PC-3 (cell line): ENCODE data around the gene AUTS2.

Experiments
- EZH2 ChIP-seq: fragments of 300-600 bp; sonication (generic); IDR thresholded peaks from one replicate; pipeline ENCODE4 v1.6.1; 2017; ENCODE audit warnings: antibody characterized with exemption, mild to moderate bottlenecking, low read length; ENCODE audit not compliant: unreplicated experiment
- EZH2phosphoT487 ChIP-seq: fragments of 300-600 bp; sonication (generic); IDR thresholded peaks from 2 replicates; pipeline ENCODE4 v1.6.1; 2018; ENCODE audit warnings: mild to moderate bottlenecking, antibody characterized with exemption, low read length, borderline replicate concordance
- TF ChIP-seq, protein P1 (sequence below): fragments of 300-600 bp; sonication (generic); conservative IDR thresholded peaks from 2 replicates; pipeline ENCODE4 v1.5.1; 2017; ENCODE audit warnings: antibody characterized with exemption, low read depth, mild to moderate bottlenecking, low read length

DNA sequence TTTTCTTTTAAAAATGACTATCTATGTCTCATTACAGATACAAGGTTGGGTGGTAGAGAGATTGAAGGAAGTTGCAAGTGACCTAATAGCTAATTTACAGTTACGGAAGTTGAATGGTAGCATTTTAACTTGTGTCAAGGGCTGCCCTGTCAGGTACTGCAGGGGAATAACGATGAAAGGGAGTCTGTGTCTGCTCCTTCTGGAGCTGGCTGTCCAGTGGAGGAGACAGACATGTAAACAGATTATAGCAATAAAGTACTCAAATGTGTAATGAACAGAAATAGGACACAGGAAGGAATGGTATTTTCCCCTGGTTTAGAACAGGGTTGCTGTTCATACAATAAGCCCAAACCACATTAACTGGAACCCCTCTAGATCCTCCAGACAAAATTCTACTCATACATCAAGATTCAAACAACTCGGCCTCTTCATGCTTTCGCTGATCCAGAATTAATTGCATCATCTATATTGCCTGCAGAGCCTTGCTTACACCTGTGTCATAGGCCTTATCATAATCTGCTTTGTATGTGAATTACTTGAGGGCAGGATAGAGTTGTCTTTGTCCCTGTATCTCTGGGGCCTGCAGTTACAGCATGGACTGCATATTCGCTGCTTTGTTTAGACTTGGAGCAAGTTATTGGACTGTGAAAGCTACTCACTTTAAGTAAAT is 42.8 kb downstream of the AUTS2 start:
- TF ChIP-seq, protein P1, sequence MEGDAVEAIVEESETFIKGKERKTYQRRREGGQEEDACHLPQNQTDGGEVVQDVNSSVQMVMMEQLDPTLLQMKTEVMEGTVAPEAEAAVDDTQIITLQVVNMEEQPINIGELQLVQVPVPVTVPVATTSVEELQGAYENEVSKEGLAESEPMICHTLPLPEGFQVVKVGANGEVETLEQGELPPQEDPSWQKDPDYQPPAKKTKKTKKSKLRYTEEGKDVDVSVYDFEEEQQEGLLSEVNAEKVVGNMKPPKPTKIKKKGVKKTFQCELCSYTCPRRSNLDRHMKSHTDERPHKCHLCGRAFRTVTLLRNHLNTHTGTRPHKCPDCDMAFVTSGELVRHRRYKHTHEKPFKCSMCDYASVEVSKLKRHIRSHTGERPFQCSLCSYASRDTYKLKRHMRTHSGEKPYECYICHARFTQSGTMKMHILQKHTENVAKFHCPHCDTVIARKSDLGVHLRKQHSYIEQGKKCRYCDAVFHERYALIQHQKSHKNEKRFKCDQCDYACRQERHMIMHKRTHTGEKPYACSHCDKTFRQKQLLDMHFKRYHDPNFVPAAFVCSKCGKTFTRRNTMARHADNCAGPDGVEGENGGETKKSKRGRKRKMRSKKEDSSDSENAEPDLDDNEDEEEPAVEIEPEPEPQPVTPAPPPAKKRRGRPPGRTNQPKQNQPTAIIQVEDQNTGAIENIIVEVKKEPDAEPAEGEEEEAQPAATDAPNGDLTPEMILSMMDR, result no peak
- no peak for TF ChIP-seq EZH2phosphoT487
- TF ChIP-seq EZH2, result no peak
